HEK293 (cell line): ENCODE measurements around the gene CRIM1.

Source experiments
- CTCF ChIA-PET: fragments of 350-600 bp; formaldehyde crosslinking; extraction: SDS; loops from one replicate; lab custom pipeline; 2021; ENCODE audit warnings: antibody characterized with exemption; lab: Yijun Ruan, JAX
- POLR2A ChIA-PET: fragments of 300-600 bp; formaldehyde crosslinking; extraction: SDS; loops from one replicate; lab custom pipeline; 2020; ENCODE audit warnings: antibody characterized with exemption, inconsistent platforms; lab: Yijun Ruan, JAX
- H3K27ac ChIP-seq: fragments of 200-500 bp; sonication (Bioruptor generic); 2 replicates; pipeline ENCODE4 v1.5.1; 2014; ENCODE audit warnings: low read depth, low read length, control low read depth, inconsistent platforms; ENCODE audit errors: extremely low read depth
- H3K36me3 ChIP-seq, 2 experiments: fragments of 200-500 bp in 1 of 2; sonication (Bioruptor generic) in 1 of 2; 1 replicate in 1 of 2; 2 replicates in 1 of 2; pipeline ENCODE4 v1.5.1; 2014 to 2017; ENCODE audit warnings: inconsistent platforms in 2 of 2, low read length in 2 of 2; ENCODE audit not compliant: control insufficient read depth in 2 of 2, insufficient read depth in 1 of 2
- H3K4me1 ChIP-seq: fragments of 200-500 bp; sonication (Bioruptor generic); 2 replicates; pipeline ENCODE4 v1.5.1; 2014; ENCODE audit warnings: mild to moderate bottlenecking, low read length, inconsistent platforms; ENCODE audit not compliant: control insufficient read depth, insufficient read depth
- H3K4me3 ChIP-seq: 2 replicates; pipeline ENCODE4 v1.5.1; 2011; ENCODE audit warnings: low read depth, mild to moderate bottlenecking, control low read depth, low read length, moderate library complexity
- H3K9me3 ChIP-seq: fragments of 200-500 bp; sonication (Bioruptor generic); 2 replicates; pipeline ENCODE4 v1.5.1; 2014; ENCODE audit warnings: low read depth, low read length, inconsistent platforms; ENCODE audit not compliant: control insufficient read depth, insufficient read depth
- FEZF1 ChIP-seq: fragments of 450-650 bp; formaldehyde crosslinking; IDR thresholded peaks from 2 replicates; pipeline ENCODE4 v1.5.1; 2016; ENCODE audit warnings: missing biosample characterization, missing genetic modification characterization
- IKZF3 ChIP-seq: fragments of 450-650 bp; IDR thresholded peaks from 2 replicates; pipeline ENCODE4 v1.5.0; 2018; ENCODE audit warnings: missing biosample characterization, mild to moderate bottlenecking, missing genetic modification characterization, moderate library complexity
- ZBTB1 ChIP-seq: fragments of 450-650 bp; formaldehyde crosslinking; IDR thresholded peaks from 2 replicates; pipeline ENCODE4 v1.5.1; 2016; ENCODE audit warnings: missing biosample characterization, missing genetic modification characterization
- ZBTB17 ChIP-seq: fragments of 450-650 bp; formaldehyde crosslinking; IDR thresholded peaks from 2 replicates; pipeline ENCODE4 v1.5.1; 2016; ENCODE audit warnings: missing biosample characterization, missing genetic modification characterization
- ZNF174 ChIP-seq: fragments of 450-650 bp; formaldehyde crosslinking; IDR thresholded peaks from 2 replicates; pipeline ENCODE4 v1.5.0; 2017; ENCODE audit warnings: missing biosample characterization, mild to moderate bottlenecking, missing genetic modification characterization
- ZNF266 ChIP-seq: fragments of 450-650 bp; formaldehyde crosslinking; IDR thresholded peaks from 2 replicates; pipeline ENCODE4 v1.5.1; 2016; ENCODE audit warnings: missing biosample characterization, missing genetic modification characterization, low read depth
- ZNF558 ChIP-seq: fragments of 450-650 bp; formaldehyde crosslinking; IDR thresholded peaks from 2 replicates; pipeline ENCODE4 v1.5.1; 2016; ENCODE audit warnings: missing biosample characterization, missing genetic modification characterization
- ZNF626 ChIP-seq: fragments of 450-650 bp; sonication (Bioruptor Pico); formaldehyde crosslinking; IDR thresholded peaks from 2 replicates; pipeline ENCODE4 v1.5.1; 2018; ENCODE audit warnings: missing biosample characterization, missing genetic modification characterization, inconsistent platforms
- ZNF629 ChIP-seq: fragments of 450-650 bp; formaldehyde crosslinking; IDR thresholded peaks from 2 replicates; pipeline ENCODE4 v1.5.1; 2017; ENCODE audit warnings: missing biosample characterization, missing genetic modification characterization
- ZNF658 ChIP-seq: fragments of 450-650 bp; formaldehyde crosslinking; IDR thresholded peaks from 2 replicates; pipeline ENCODE4; 2016; ENCODE audit warnings: missing biosample characterization, missing genetic modification characterization
- ZSCAN5A ChIP-seq: fragments of 450-650 bp; formaldehyde crosslinking; IDR thresholded peaks from 2 replicates; pipeline ENCODE4 v1.5.1; 2016; ENCODE audit warnings: missing biosample characterization, missing genetic modification characterization
- TF ChIP-seq, protein P1 (sequence below): fragments of 450-650 bp; formaldehyde crosslinking; IDR thresholded peaks from 2 replicates; pipeline ENCODE4 v1.5.1; 2016; ENCODE audit warnings: missing biosample characterization, missing genetic modification characterization
- TF ChIP-seq, protein P2 (sequence below): IDR thresholded peaks from 2 replicates; pipeline ENCODE4 v1.6.1; 2011; ENCODE audit warnings: mild to moderate bottlenecking, low read depth, low read length, borderline replicate concordance

Gene CRIM1

DNA sequence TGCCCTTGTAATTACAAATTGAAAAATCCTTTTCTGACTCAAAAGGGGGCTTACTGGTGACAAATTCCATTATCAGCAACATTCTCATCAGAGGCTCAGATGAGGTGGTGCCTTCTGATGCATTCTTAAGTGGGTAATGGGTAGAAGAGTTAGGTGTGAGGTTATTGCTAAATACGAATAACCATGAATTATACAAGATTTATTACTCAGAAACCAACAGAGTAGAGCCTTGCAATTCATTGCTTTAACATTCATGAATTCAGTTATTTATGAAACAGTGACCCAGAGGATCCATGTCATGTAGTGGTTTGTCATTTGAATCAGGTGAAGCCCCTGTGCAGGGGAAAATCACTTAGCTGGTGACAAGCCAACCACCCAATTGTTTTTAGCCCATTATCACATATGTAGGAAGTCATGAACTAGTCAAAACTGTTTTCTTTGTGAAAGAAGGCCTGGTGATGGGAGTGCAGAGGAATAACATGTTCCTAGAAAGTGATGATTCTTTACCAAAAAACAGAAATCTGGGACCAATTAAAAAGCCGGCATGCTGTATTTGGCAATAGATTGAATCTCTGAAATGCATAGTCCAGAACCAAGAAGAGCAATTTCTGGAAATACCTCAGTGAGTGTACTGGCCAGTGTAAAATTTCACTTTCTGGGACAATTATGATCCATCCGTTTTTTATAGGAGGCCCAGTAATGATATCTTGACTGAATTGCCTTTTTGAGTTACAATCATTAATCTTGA is 70.2 kb downstream of the CRIM1 start:
- Histone ChIP-seq H3K4me3 (no peak overlapping the region), H3K9me3 (no peaks in the 10 kb centered on the region), H3K4me1 (peaks cover 4% of the 10 kb centered on the region), H3K36me3 (no peaks in the 10 kb centered on the region)
- ChIA-PET POLR2A (no interaction called here), CTCF (no interaction called here)
- no peak for TF ChIP-seq ZNF626 (tag by site-specific recombination)
- TF ChIP-seq, all 188 proteins: peak for 0
- no peak overlapping the region for H3K27ac ChIP-seq

DNA sequence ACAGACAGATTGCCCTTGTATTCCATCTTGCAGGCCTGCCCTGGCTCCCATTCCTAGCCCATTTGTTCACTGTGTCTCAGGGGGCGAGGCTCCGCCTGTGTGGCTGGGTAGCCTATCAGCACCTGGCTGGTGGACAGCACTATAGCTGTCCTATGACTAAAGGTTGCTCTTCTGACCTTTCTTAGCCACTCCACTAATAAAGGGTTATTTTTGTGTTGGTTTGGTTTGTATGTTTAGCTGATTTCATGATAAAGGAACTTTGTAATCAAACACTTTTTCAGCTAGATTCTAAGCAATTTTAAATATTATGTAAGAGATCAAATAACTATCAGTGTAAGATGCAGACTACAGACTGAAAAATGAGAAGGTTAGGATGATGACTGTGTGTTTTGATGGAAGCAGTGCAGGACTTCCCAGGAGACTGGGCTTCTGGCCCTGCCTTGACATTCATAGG is 72.2 kb downstream of the CRIM1 start:
- ChIA-PET CTCF (no interaction called here), POLR2A (no interaction called here)
- H3K36me3 ChIP-seq, result no peaks in the 10 kb centered on the region
- H3K9me3 ChIP-seq, result no peaks in the 10 kb centered on the region
- TF ChIP-seq, protein P1, sequence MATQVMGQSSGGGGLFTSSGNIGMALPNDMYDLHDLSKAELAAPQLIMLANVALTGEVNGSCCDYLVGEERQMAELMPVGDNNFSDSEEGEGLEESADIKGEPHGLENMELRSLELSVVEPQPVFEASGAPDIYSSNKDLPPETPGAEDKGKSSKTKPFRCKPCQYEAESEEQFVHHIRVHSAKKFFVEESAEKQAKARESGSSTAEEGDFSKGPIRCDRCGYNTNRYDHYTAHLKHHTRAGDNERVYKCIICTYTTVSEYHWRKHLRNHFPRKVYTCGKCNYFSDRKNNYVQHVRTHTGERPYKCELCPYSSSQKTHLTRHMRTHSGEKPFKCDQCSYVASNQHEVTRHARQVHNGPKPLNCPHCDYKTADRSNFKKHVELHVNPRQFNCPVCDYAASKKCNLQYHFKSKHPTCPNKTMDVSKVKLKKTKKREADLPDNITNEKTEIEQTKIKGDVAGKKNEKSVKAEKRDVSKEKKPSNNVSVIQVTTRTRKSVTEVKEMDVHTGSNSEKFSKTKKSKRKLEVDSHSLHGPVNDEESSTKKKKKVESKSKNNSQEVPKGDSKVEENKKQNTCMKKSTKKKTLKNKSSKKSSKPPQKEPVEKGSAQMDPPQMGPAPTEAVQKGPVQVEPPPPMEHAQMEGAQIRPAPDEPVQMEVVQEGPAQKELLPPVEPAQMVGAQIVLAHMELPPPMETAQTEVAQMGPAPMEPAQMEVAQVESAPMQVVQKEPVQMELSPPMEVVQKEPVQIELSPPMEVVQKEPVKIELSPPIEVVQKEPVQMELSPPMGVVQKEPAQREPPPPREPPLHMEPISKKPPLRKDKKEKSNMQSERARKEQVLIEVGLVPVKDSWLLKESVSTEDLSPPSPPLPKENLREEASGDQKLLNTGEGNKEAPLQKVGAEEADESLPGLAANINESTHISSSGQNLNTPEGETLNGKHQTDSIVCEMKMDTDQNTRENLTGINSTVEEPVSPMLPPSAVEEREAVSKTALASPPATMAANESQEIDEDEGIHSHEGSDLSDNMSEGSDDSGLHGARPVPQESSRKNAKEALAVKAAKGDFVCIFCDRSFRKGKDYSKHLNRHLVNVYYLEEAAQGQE (tag by site-specific recombination), result peak; percentile 82
- no peak for TF ChIP-seq ZBTB17 (tag by site-specific recombination)
- no peak overlapping the region for H3K4me3 ChIP-seq
- no peak overlapping the region for H3K27ac ChIP-seq
- H3K4me1 ChIP-seq, result peaks cover 5% of the 10 kb centered on the region

DNA sequence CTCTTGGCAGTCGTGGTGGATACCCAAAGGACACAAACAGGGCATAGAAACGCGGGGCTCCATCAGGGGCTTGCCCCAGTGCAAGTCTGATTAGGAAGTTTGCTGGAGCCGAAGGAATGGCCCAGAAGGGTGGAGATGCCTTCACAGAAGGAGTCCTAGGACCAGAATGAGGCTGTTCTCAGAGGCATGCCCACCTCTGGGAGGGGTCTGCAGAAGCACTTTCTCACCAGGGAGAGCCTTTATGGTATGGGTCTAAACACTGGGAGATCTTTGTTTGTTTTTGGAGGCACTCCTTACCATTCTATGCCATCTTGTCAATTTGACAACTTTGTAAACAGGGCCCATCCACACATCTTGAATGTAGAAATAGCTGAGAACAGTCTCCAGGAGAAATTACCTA is 75.0 kb downstream of the CRIM1 start:
- Histone ChIP-seq H3K4me1 (peaks cover 9% of the 10 kb centered on the region), H3K27ac (no peak overlapping the region), H3K9me3 (no peaks in the 10 kb centered on the region), H3K4me3 (no peak overlapping the region), H3K36me3 (no peaks in the 10 kb centered on the region)
- POLR2A ChIA-PET, result no interaction called here
- CTCF ChIA-PET, result no interaction called here
- TF ChIP-seq IKZF3 (tag by site-specific recombination) (no peak), ZNF174 (tag by site-specific recombination) (no peak), FEZF1 (tag by site-specific recombination) (no peak), ZNF629 (no peak), ZSCAN5A (no peak), ZNF558 (tag by site-specific recombination) (no peak), ZBTB1 (tag by site-specific recombination) (no peak), ZNF266 (no peak), ZNF658 (no peak)
- TF ChIP-seq, protein P2, sequence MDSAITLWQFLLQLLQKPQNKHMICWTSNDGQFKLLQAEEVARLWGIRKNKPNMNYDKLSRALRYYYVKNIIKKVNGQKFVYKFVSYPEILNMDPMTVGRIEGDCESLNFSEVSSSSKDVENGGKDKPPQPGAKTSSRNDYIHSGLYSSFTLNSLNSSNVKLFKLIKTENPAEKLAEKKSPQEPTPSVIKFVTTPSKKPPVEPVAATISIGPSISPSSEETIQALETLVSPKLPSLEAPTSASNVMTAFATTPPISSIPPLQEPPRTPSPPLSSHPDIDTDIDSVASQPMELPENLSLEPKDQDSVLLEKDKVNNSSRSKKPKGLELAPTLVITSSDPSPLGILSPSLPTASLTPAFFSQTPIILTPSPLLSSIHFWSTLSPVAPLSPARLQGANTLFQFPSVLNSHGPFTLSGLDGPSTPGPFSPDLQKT, result no peak
